CD4-positive, alpha-beta T cell treated with Interleukin-12 subunit alpha and Interleukin-12 subunit beta, for 1 hour (primary cell): Measurements from ENCODE around the gene RBM20.
A peak's percentile ranks its signal among the peaks of the same experiment; 100 is the strongest.
"Not testable (repeated sequence)": the region's sequence is repeated elsewhere in the genome, so short reads cannot be mapped to it uniquely, and the experiment has no call there.

ENCODE experiments used
- DNase-seq: peaks from one replicate; pipeline ENCODE4 v3.0.0-alpha.2; 2020

RBM20 gene

GRCh38 chr10:110744782-110745181, 100.6 kb downstream of the RBM20 start:
- no peak for DNase-seq

- peak; percentile 65 for DNase-seq
Measured at GRCh38 chr10:110746254-110746826, 102.2 kb downstream of the RBM20 start.

DNA sequence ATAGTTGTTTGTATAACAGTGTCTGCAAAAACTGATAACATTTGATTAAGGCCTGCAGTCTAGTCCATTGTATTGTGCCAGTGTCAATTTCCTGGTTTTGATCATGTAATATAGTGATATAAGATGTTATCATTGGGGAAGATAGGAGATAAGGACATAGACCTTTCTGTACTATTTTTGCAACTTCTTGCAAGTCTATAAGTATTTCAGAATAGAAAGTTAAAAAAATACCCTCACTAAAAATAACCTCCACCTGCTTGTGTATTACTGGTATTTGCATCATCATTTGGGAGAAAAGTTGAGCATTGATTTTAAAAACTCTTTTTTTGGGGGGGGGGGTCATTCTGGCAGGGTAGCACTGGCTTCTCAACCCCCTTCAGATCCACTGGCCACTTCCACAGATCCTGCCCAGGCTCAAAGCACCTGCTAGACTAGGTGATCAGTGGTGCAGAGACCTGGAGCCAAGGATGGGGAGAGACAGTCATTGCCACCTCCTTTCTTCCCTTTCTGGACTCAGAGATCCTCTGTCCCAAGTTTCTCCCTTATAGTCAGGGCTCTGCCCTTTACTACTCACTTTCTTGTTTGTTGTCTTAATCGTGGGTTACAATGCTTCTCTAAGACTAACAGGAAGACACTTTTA, 103.0 kb downstream of the RBM20 start:
- no peak for DNase-seq

DNA sequence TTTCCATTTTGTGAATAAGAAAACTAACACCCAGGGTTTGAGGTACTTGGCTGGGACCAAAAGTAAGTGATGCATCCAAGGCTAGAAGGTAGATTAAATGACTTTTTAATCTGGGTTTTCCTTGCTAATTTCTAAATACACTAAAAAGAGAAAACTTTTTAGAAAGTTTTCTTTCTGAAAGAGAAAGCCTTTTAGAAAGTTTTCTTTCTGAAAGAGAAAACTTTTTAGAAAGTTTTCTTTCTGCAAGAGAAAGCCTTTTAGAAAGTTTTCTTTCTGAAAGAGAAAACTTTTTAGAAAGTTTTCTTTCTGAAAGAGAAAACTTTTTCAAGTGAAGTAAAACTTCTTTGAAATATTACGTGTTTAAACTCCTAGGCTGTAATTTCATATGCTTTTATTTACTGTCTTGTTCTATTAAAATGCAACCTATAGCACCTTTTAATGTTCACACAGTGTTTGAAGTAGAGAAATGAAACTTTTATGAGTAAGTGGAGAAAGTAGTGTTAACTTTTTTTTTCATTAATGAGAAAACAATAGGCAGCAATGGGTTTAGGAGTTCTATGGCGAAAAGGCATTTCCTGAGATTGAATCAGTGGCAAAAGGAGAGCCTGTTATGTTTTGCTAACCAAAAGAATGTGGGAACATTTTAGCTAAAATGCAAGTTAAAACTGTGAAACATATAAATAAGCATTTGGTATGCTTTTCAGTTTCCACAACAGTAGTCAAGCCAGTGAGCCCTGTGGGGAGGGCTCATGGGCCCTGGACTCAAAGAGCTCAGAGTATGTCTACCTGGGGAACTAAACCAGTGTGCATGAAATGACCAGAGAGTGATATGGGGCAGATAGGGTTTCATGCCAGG, 103.7 kb downstream of the RBM20 start:
- no peak for DNase-seq

- DNase-seq: no peak
Measured at GRCh38 chr10:110748970-110749369, 104.8 kb downstream of the RBM20 start.

- DNase-seq: peak; percentile 44
Measured at GRCh38 chr10:110750931-110751330, 106.8 kb downstream of the RBM20 start.

GRCh38 chr10:110751850-110752249, 107.7 kb downstream of the RBM20 start:
- DNase-seq: no peak

DNA sequence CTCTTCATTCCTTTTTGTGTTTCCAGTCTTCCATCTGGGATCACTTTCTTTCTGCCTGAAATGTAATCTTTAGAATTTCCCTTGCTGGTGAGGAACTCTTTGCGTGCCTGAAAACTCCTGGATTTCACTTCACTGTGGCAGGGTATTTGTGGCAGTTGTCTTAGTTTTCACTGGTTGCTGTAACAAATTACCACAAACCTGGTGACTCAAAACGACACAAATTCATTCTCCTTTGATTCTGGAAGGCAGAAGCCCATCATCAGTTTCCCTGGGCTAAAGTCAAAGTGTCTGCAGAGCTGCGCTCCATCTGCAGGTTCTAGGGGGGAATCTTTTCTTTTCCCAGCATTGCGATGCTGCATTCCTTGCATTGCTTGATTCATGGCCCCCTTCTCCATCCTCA, 109.3 kb downstream of the RBM20 start:
- DNase-seq: no peak

GRCh38 chr10:110754375-110755105, 110.4 kb downstream of the RBM20 start:
- no peak for DNase-seq

DNA sequence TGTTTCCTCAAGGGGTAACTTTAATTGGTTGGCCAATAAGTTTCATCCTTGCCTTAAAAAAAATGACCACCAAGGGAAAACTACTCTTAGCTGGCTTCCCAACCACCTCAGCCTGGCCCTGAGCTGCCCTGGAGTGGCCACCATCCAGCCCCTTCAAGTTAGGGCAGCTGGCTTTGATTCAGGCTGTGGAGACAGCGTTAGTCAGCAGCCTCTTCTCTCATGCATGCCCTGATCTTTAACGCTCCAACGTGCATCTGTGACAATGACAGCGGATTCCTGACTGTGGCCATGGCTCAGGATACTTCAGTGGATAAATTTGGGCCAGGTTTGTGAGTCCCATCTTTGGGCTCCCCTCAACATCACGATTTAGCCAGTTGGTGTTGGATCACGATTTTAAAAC, 111.6 kb downstream of the RBM20 start:
- no peak for DNase-seq

- no peak for DNase-seq
Measured at GRCh38 chr10:110756876-110757275, 112.7 kb downstream of the RBM20 start.

- DNase-seq: no peak
Measured at GRCh38 chr10:110757586-110757985, 113.5 kb downstream of the RBM20 start.

GRCh38 chr10:110758128-110758765, 114.1 kb downstream of the RBM20 start:
- DNase-seq: no peak

GRCh38 chr10:110758898-110759297, 114.8 kb downstream of the RBM20 start:
- DNase-seq: no peak

- no peak for DNase-seq
Measured at GRCh38 chr10:110759523-110759922, 115.4 kb downstream of the RBM20 start.

DNA sequence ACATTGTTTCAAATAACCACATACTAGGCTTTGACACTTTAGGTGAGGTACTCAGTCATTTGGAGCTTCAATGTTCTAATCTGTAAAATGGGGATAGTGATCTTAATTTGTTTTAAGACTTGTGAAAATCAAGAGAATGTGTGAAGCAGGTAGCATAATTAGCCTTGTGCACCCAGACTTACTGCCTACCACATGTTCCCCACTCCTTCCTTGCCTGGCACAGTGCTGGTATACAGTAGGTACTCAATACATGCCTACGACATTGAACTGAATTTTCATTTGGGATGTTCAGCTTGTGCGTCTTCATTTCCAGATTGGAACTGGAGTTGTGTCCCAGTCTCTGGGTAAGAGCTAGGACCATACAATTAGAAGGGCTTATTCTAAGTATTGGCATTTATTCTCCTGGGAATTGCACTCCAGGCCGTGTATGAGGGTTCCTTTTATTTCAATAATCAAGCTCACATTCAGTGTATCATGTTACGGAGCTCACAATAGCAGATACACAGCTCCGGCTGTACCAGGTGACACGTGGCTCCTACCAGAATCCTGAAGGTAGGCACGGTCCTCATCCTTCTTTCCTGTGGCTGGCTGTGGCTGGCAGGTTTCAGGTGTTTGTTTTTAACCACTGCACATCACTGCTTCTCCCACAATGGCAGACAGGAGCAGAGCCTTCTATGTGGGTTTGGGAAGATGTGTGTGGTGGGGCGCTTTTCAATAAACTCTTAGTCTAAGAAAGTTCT, 118.1 kb downstream of the RBM20 start:
- DNase-seq: no peak

GRCh38 chr10:110762849-110763211, 118.7 kb downstream of the RBM20 start:
- DNase-seq: no peak

- DNase-seq: no peak
Measured at GRCh38 chr10:110764378-110764777, 120.2 kb downstream of the RBM20 start.

DNA sequence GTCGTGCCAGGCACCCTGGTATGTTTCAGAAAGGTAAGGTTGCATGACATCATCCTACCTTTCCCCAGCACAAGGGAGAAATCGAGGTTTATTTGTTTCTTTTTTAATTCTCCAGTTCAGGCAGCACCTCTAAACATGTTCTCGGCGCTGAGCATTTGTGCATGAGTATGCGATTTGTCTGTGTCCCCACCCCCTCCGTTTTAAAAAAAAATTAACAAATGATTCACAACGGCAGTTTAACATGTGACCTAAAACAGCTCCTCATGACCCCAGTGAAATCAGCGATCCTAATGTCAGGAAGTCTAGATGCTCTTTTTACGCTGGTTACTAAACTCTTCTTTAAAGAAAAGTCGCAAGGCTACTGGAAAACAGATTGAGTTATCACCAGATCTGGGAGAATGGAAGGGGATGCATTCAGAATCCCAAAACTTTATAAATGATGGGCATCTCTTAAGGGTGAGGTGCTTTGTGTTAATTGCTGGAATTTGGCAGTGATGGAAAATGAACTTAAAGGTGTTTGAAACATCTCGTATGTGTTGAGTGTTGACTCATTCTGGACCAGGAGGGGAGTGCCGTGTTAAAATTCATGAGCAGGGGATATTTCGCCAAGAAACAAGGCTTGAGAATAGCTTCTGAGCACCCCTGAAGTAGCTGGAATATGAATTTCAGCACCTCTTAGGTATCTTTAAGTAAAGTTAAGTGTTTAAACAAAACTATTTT, 120.8 kb downstream of the RBM20 start:
- DNase-seq: no peak

DNA sequence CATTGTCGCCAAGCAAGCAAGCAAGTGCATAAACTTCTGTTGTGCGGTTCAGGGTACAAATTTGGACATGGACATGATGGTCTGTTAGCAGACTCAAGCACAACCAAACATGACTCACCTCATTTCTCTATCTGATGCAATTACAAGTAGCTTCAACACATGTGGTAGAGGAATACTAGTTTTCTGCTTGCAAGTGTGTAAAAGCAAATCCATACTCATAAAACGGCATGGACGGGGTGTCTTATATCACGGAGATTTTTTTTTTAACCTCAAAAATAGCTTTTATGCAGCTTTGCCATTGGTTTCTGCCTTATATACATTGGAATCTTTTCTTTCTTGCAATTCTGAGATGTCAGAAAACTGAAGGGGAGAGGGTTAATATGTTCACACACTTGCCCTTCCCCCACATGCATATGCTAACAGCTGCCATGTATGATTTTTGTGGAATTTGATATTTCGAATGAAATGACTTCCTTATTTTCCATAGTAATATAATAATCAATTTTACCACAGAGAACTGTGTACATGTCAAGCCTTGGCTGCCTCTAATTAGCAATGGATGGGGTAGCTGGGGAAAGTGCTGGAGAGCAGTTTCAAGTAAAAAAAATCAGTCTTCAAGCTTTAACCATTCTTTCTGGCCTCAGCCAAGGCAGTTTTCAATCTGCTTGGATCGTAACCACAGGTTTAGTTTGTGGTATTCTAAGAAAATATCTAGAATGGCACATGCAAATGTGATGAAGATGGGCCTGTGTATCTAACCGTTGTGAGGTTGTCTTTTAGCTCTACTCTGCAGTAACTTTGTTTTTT, 121.6 kb downstream of the RBM20 start:
- DNase-seq: no peak

DNA sequence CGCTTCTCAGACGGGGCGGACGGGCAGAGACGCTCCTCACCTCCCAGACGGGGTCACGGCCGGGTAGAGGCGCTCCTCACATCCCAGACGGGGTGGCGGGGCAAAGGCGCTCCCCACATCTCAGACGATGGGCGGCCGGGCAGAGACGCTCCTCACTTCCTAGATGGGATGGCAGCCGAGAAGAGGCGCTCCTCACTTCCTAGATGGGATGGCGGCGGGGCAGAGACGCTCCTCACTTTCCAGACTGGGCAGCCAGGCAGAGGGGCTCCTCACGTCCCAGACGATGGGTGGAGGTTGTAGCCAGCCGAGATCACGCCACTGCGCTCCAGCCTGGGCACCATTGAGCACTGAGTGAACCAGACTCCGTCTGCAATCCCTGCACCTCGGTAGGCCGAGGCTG, 123.5 kb downstream of the RBM20 start:
- not testable (repeated sequence) for DNase-seq
